Smooth muscle cell (in vitro differentiated cells): ENCODE data around the gene PLB1. TPM values are rescaled to one million over a fixed set of nuclear protein-coding genes. Genes with fewer than 3 reads are reported as not detected.

ENCODE experiments used
- DNase-seq: peaks from one replicate; lab custom pipeline; 2025; ENCODE audit not compliant: unreplicated experiment; lab: John Stamatoyannopoulos, UW
- H2AFZ ChIP-seq: fragments of 200-600 bp; sonication (generic); 2 replicates; pipeline ENCODE4 v1.6.0; 2016; ENCODE audit warnings: antibody characterized with exemption, low read depth, mild to moderate bottlenecking
- H3F3A ChIP-seq: fragments of 200-600 bp; sonication (generic); 2 replicates; pipeline ENCODE4 v1.6.0; 2017; ENCODE audit warnings: antibody characterized with exemption, low read depth
- H3K27ac ChIP-seq: fragments of 200-600 bp; sonication (generic); 2 replicates; pipeline ENCODE4 v1.5.1; 2016; ENCODE audit warnings: low read depth, mild to moderate bottlenecking
- H3K27me3 ChIP-seq: fragments of 200-600 bp; sonication (generic); 2 replicates; pipeline ENCODE4 v1.6.1; 2016; ENCODE audit warnings: low read depth, mild to moderate bottlenecking
- H3K36me3 ChIP-seq: fragments of 200-600 bp; sonication (generic); 2 replicates; pipeline ENCODE4 v1.5.1; 2016; ENCODE audit warnings: low read depth
- H3K4me1 ChIP-seq: fragments of 200-600 bp; sonication (generic); 2 replicates; pipeline ENCODE4 v1.5.1; 2016; ENCODE audit warnings: low read depth
- H3K4me2 ChIP-seq: fragments of 200-600 bp; sonication (generic); 2 replicates; pipeline ENCODE4 v1.6.0; 2016; ENCODE audit warnings: mild to moderate bottlenecking
- H3K4me3 ChIP-seq: fragments of 200-600 bp; sonication (generic); 2 replicates; pipeline ENCODE4 v1.5.1; 2016; ENCODE audit warnings: mild to moderate bottlenecking
- H3K79me2 ChIP-seq: fragments of 200-600 bp; sonication (generic); 2 replicates; pipeline ENCODE4 v1.6.0; 2016; ENCODE audit warnings: low read depth, mild to moderate bottlenecking
- H3K9ac ChIP-seq: fragments of 200-600 bp; sonication (generic); 2 replicates; pipeline ENCODE4 v1.6.0; 2016; ENCODE audit warnings: low read depth
- H3K9me3 ChIP-seq: fragments of 200-600 bp; sonication (generic); replicated peaks from 2 replicates; pipeline ENCODE4 v1.5.1; 2016; ENCODE audit warnings: low read depth
- H4K20me1 ChIP-seq: fragments of 200-600 bp; sonication (generic); 2 replicates; pipeline ENCODE4 v1.6.0; 2016; ENCODE audit warnings: low read depth
- CTCF ChIP-seq: fragments of 200-600 bp; sonication (generic); IDR thresholded peaks from 2 replicates; pipeline ENCODE4 v1.5.1; 2017; ENCODE audit warnings: borderline replicate concordance, mild to moderate bottlenecking, antibody characterized with exemption; ENCODE audit not compliant: insufficient read depth, poor library complexity, severe bottlenecking
- WGBS: methylation state at CpG from one replicate; pipeline ENCODE4 v1.1.7; 2016; ENCODE audit warnings: low lambda C conversion rate; 5-methylcytosine and 5-hydroxymethylcytosine counted together
- polyA plus RNA-seq: library from polyadenylated mRNA; unstranded; fragments of >200 nt; fragmentation: Nextera tagmentation; extraction: Ambion mirVana; gene quantifications from 2 replicates; pipeline ENCODE4 v1.2.1, GENCODE V29; 2016
- total RNA-seq: library from RNA; depleted of rRNA; stranded (reverse); fragments of >200 nt; gene quantifications from 2 replicates; pipeline ENCODE4 v1.2.3, GENCODE V29; 2014

Gene PLB1
- total and polyA plus RNA-seq, 2 experiments from 2014 or later = 0.75 to 8.7 TPM

GRCh38 chr2:28507796-28508764 lies 12.2 kb downstream of the PLB1 start:
- no peaks in the 10 kb centered on the region for H3K79me2 ChIP-seq
- no peaks in the 10 kb centered on the region for H3F3A ChIP-seq
- H3K9ac ChIP-seq = no peak overlapping the region
- 76% methylated on average over 6 of the region's 6 CpGs for WGBS
- H3K9me3 ChIP-seq = no peaks in the 10 kb centered on the region
- H3K4me2 ChIP-seq = no peak overlapping the region
- H3K4me3 ChIP-seq = no peak overlapping the region
- H3K27me3 ChIP-seq = no peaks in the 10 kb centered on the region
- no peak overlapping the region for H2AFZ ChIP-seq
- H3K36me3 ChIP-seq = no peaks in the 10 kb centered on the region
- DNase-seq = no peak
- no peak overlapping the region for H3K27ac ChIP-seq
- H3K4me1 ChIP-seq = no peaks in the 10 kb centered on the region
- no peaks in the 10 kb centered on the region for H4K20me1 ChIP-seq
- no peak for TF ChIP-seq CTCF

GRCh38 chr2:28509361-28509760 lies 13.5 kb downstream of the PLB1 start:
- no peaks in the 10 kb centered on the region for H3K4me1 ChIP-seq
- H4K20me1 ChIP-seq = no peaks in the 10 kb centered on the region
- H3F3A ChIP-seq = no peaks in the 10 kb centered on the region
- WGBS = 85% methylated on average over 1 of the region's 1 CpG
- H3K9me3 ChIP-seq = no peaks in the 10 kb centered on the region
- no peak for DNase-seq
- no peak overlapping the region for H3K4me2 ChIP-seq
- no peaks in the 10 kb centered on the region for H3K27me3 ChIP-seq
- no peak overlapping the region for H2AFZ ChIP-seq
- H3K4me3 ChIP-seq = no peak overlapping the region
- H3K27ac ChIP-seq = no peak overlapping the region
- no peaks in the 10 kb centered on the region for H3K36me3 ChIP-seq
- no peaks in the 10 kb centered on the region for H3K79me2 ChIP-seq
- TF ChIP-seq CTCF = no peak
- H3K9ac ChIP-seq = no peak overlapping the region

- no peak for DNase-seq
- Histone ChIP-seq H3K27me3 (no peaks in the 10 kb centered on the region), H3K9ac (no peak overlapping the region), H3K79me2 (no peaks in the 10 kb centered on the region), H4K20me1 (no peaks in the 10 kb centered on the region), H3F3A (no peaks in the 10 kb centered on the region), H3K27ac (no peak overlapping the region), H3K4me1 (no peaks in the 10 kb centered on the region), H3K36me3 (no peaks in the 10 kb centered on the region), H2AFZ (no peak overlapping the region), H3K4me3 (no peak overlapping the region), H3K4me2 (no peak overlapping the region), H3K9me3 (no peaks in the 10 kb centered on the region)
- TF ChIP-seq CTCF = no peak
- WGBS = 89% methylated on average over 2 of the region's 2 CpGs
Observed at GRCh38 chr2:28510184-28510583, 14.3 kb downstream of the PLB1 start.
